ENCODE results near the gene RAPGEF4. TPM values are rescaled to one million over a fixed set of nuclear protein-coding genes. Genes with fewer than 3 reads are reported as not detected.
"Not testable (repeated sequence)": the region's sequence is repeated elsewhere in the genome, so short reads cannot be mapped to it uniquely, and the experiment has no call there.

Gene RAPGEF4
- total RNA-seq, 1 donor = 2.6 TPM

- no peak overlapping the region for H3K4me3 ChIP-seq (ENCODE audit: low read depth, low read length)
- DNase-seq (ENCODE audit: low read depth) = no peak
- no peak for TF ChIP-seq CTCF (IDR thresholded peaks at IDR 0.05; ENCODE audit: insufficient read depth, low read depth, low read length)
These were observed 298.5 kb downstream of the RAPGEF4 start for GRCh38 chr2:173034143-173034542.

- H3K4me3 ChIP-seq (ENCODE audit: low read depth, low read length) = no peak overlapping the region
- TF ChIP-seq CTCF (IDR thresholded peaks at IDR 0.05; ENCODE audit: insufficient read depth, low read depth, low read length) = no peak
- peak; percentile 72 for DNase-seq (ENCODE audit: low read depth)
These were observed 301.8 kb downstream of the RAPGEF4 start for GRCh38 chr2:173037245-173038120.

GRCh38 chr2:173038257-173038656 is 302.6 kb downstream of the RAPGEF4 start:
- not testable (repeated sequence) for H3K4me3 ChIP-seq (ENCODE audit: low read depth, low read length); DNase-seq (ENCODE audit: low read depth)

GRCh38 chr2:173040729-173041128 is 305.1 kb downstream of the RAPGEF4 start:
- no peak for TF ChIP-seq CTCF (IDR thresholded peaks at IDR 0.05; ENCODE audit: insufficient read depth, low read depth, low read length)
- no peak overlapping the region for H3K4me3 ChIP-seq (ENCODE audit: low read depth, low read length)
- DNase-seq (ENCODE audit: low read depth) = no peak

- no peak for DNase-seq (ENCODE audit: low read depth)
- TF ChIP-seq CTCF (IDR thresholded peaks at IDR 0.05; ENCODE audit: insufficient read depth, low read depth, low read length) = no peak
- H3K4me3 ChIP-seq (ENCODE audit: low read depth, low read length) = no peak overlapping the region
These were observed 307.8 kb downstream of the RAPGEF4 start for GRCh38 chr2:173043476-173043875.

- DNase-seq (ENCODE audit: low read depth) = no peak
- no peak for TF ChIP-seq CTCF (IDR thresholded peaks at IDR 0.05; ENCODE audit: insufficient read depth, low read depth, low read length)
- no peak overlapping the region for H3K4me3 ChIP-seq (ENCODE audit: low read depth, low read length)
These were observed 308.4 kb downstream of the RAPGEF4 start for GRCh38 chr2:173043897-173044519.

- no peak for TF ChIP-seq CTCF (IDR thresholded peaks at IDR 0.05; ENCODE audit: insufficient read depth, low read depth, low read length)
- DNase-seq (ENCODE audit: low read depth) = peak; percentile 42
- no peak overlapping the region for H3K4me3 ChIP-seq (ENCODE audit: low read depth, low read length)
These were observed 309.0 kb downstream of the RAPGEF4 start for GRCh38 chr2:173044686-173045085.

All from fibroblast of villous mesenchyme (primary cell).